HG03095 (cell line): ENCODE measurements around the gene AARS1.
"Not testable (repeated sequence)": the region's sequence is repeated elsewhere in the genome, so short reads cannot be mapped to it uniquely, and the experiment has no call there.

Source experiments
- ATAC-seq: cut with Tn5 transposase; IDR thresholded peaks from one replicate; pipeline ENCODE4 v1.9.1; 2021; ENCODE audit warnings: moderate library complexity; ENCODE audit not compliant: unreplicated experiment

Gene AARS1

GRCh38 chr16:70276392-70276791, 12.9 kb downstream of the AARS1 start:
- no peak for ATAC-seq

GRCh38 chr16:70271696-70272095, 17.6 kb downstream of the AARS1 start:
- no peak for ATAC-seq

- ATAC-seq = no peak
Observed at GRCh38 chr16:70270176-70270575, 19.1 kb downstream of the AARS1 start.

DNA sequence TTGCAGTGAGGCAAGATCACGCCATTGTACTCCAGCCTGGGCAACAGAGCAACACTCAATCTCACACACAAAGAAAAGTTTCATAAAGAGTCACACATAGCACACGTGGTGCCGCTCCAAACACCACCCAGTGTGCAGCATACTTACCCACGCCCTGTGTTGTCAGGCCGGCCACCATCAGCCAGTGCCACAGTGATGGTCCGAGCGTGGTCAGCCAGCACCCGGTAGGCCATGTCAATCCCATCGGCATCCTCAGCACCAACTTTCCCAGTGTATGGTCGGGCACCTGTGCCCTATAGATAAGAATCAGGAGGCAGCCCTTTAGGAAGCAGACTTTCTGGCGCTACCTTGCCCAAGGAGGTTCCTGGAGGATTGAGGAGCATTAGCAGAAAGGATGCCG, 19.8 kb downstream of the AARS1 start:
- no peak for ATAC-seq

DNA sequence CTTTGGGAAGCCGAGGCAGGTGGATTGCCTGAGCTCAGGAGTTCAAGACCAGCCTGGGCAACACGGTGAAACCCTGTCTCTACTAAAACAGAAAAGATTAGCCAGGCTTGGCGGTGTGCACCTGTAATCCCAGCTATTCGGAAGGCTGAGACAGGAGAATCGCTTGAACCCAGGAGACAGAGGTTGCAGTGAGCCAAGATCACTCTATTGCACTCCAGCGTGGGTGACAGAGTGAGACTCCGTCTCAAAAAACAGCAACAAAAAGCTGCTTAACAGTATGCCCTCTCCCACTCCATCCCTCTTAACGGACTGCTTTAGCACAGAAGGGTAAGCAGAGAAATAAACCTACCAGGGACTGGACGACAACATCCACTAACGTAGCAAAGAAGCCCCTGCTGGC, 21.4 kb downstream of the AARS1 start:
- ATAC-seq = not testable (repeated sequence)

- no peak for ATAC-seq
Observed at GRCh38 chr16:70267516-70267915, 21.8 kb downstream of the AARS1 start.

GRCh38 chr16:70259903-70260302, 29.4 kb downstream of the AARS1 start:
- ATAC-seq = not testable (repeated sequence)

GRCh38 chr16:70258946-70259345, 30.4 kb downstream of the AARS1 start:
- no peak for ATAC-seq

- no peak for ATAC-seq
Observed at GRCh38 chr16:70258065-70258464, 31.2 kb downstream of the AARS1 start.

DNA sequence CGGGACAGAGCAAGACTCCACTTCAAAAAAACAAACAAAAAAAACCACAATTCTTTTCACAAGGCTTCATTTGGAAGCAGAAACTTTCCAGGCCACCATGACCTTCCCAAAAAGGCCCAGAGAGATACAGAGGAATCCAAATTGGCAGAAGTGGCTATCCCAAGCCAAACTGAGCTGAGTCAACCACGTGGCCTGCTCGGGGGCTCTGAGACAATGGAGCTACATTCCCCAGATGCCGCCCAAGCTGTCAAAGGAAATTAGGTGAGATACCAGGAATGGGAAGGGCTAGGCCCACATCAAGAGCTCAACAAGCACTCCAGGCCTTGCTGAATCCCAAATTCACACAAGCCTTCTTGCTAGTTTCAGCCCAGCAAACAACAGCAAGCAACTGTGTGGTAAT, 31.9 kb downstream of the AARS1 start:
- no peak for ATAC-seq

- no peak for ATAC-seq
Observed at GRCh38 chr16:70255574-70255973, 33.7 kb downstream of the AARS1 start.

DNA sequence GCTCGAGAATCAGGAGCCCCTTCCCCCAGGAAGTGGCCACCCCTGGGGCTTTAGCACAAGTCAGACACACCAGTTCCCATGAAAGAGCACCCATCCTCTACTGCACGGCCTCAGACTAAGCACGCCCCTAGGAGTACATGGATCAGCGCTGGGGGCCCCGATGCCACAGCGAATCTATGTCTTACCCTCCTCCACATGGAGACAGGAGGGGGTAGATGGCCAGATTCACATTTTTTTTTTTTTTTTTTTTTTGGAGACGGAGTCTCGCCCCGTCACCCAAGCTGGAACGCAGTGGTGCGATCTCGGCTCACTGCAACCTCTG, 34.4 kb downstream of the AARS1 start:
- no peak for ATAC-seq

GRCh38 chr16:70254180-70254964, 34.9 kb downstream of the AARS1 start:
- ATAC-seq = no peak

- no peak for ATAC-seq
Observed at GRCh38 chr16:70253291-70254106, 35.8 kb downstream of the AARS1 start.

DNA sequence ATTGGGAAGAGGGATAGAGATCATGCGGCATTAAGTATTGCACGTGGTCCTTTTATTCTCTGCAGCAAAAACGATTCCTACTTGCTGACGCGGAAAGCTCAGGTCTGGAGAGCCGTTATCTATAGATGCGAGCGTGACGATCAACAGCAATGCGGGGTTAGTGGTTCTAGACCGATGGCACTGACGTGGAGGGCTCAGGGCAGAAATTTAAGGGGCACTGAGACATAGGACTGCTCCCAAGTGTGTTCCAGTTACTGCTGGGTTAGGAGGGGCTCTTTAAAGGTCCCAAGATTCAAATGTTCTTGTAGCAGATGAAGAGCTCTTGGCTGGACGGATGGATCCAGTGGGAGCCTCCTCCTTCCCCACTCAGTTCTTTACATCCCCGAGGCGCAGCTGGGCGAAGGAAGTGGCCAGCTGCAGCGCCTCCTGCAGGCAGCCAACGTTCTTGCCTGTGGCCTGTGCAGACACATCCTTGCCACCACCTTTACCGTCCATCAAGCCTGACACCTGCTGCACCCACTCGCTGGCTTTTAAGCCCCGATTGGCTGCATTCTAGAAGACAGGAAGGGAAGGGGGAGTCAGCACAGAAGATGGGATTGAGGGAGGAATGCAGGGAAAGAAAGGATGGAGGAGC, 36.8 kb downstream of the AARS1 start:
- ATAC-seq = no peak

GRCh38 chr16:70251629-70252354, 37.5 kb downstream of the AARS1 start, which contains the start of gene EXOSC6:
Gene EXOSC6 (minus strand): TSS chr16:70251940. CDS start chr16:70251900, 40 bp downstream.
- ATAC-seq = peak; percentile 81

DNA sequence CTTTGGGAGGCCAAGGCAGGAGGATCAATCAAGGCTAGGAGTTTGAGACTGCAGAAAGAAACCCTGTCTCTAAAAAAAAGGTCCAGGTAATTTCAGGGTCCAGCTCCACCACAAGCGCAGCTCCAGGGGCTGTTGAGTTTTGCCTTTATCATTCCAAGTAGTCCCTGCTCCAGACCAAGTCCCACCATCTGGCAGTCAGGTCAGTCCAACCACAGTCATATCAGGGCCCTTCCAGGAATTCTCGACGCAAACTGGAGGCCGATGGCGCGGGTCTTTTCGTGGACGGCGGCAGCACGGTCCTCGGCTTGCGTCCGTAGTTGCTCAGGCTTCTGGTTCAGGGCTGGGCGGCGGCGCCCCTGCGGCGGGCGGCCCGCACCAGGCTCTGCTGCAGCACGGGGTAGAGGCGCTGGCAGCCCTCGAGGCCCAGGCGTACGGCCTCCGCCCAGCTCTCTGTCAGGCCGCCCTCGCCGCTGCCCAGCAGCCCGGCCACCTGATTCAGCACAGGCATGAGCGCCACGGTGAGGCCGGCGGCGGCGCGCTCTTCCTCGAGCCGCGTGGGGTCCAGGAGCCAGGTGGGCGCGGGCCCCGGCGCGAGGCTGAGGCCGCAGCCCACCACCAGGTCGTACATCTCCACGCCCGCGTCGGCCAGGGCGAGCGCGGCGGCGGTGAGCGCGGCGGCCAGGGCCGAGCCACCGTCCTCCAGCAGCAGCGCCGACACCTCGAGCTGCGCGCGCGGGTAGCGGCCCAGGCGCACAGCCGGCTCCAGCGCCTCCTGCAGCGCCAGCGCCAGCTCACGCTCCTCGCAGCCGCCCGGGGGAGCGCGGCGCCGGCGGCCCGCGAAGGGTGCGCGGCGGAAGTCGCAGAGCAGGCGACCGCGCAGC, 38.3 kb downstream of the AARS1 start:
- peak; percentile 39 for ATAC-seq

DNA sequence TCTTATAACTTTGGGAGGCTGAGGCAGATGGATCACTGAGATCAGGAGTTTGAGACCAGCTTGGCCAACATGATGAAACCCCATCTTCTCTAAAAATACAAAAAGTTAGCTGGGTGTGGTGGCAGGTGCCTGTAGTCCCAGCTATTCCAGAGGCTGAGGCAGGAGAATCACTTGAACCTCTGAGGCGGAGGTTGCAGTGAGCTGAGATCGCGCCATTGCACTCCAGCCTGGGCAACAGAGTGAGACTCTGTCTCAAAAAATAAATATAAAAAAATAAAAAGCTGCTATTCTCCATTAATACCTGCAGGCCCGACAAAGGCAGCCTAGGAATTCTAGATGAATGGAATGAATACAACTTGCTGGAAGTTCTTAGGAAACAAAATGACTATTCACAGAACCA, 39.6 kb downstream of the AARS1 start:
- ATAC-seq = not testable (repeated sequence)

GRCh38 chr16:70238773-70239172, 50.5 kb downstream of the AARS1 start:
- not testable (repeated sequence) for ATAC-seq

- not testable (repeated sequence) for ATAC-seq
Observed at GRCh38 chr16:70231831-70232230, 57.5 kb downstream of the AARS1 start.
